ENCODE measurements around the gene MDFIC2.
"Not testable (repeated sequence)": the region's sequence is repeated elsewhere in the genome, so short reads cannot be mapped to it uniquely, and the experiment has no call there.

MDFIC2 gene

DNA sequence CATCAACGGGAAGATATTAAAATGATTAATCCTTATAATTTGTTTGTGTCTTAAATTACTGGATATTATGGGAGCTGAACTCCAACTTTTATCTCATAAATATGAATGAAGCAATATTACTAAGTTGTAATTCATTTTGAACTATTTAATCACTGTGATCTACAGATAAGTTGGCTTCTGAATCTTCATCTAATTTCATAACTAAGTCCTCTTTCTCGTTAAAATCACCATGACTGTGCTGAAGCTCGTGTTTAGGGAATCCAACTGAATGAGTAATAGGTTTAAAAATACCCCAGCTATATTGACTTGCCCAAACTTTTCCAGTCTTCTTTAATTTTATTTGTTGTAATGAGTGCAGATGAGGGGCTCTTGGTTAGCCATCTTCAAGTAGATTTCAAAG, 14.1 kb downstream of the MDFIC2 start:
- no peaks in the 10 kb centered on the region for H3K79me2 ChIP-seq (ENCODE audit: insufficient read depth, low read length)
- no peaks in the 10 kb centered on the region for H3F3A ChIP-seq (ENCODE audit: insufficient read depth)
- H3K4me2 ChIP-seq (ENCODE audit: low read depth, low read length, poor library complexity, severe bottlenecking), result no peak overlapping the region
- H3K9me2 ChIP-seq (replicated peaks; ENCODE audit: insufficient read depth, low read length), result no peaks in the 10 kb centered on the region
- no peak overlapping the region for H3K27ac ChIP-seq (ENCODE audit: low read depth, low read length)
- no peak overlapping the region for H3K9ac ChIP-seq (ENCODE audit: low read length)
- H3K9me3 ChIP-seq (ENCODE audit: insufficient read depth, low read length), result no peaks in the 10 kb centered on the region
- H2AFZ ChIP-seq (ENCODE audit: low read depth, low read length, severe bottlenecking), result no peak overlapping the region
- H3K36me3 ChIP-seq (ENCODE audit: low read length), result no peaks in the 10 kb centered on the region
- no peak overlapping the region for H3K4me3 ChIP-seq (ENCODE audit: insufficient read depth, low read length, poor library complexity, severe bottlenecking)
- H4K20me1 ChIP-seq (ENCODE audit: low read depth, low read length), result no peaks in the 10 kb centered on the region
- no peaks in the 10 kb centered on the region for H3K27me3 ChIP-seq (ENCODE audit: low read length)
- TF ChIP-seq, protein P1, sequence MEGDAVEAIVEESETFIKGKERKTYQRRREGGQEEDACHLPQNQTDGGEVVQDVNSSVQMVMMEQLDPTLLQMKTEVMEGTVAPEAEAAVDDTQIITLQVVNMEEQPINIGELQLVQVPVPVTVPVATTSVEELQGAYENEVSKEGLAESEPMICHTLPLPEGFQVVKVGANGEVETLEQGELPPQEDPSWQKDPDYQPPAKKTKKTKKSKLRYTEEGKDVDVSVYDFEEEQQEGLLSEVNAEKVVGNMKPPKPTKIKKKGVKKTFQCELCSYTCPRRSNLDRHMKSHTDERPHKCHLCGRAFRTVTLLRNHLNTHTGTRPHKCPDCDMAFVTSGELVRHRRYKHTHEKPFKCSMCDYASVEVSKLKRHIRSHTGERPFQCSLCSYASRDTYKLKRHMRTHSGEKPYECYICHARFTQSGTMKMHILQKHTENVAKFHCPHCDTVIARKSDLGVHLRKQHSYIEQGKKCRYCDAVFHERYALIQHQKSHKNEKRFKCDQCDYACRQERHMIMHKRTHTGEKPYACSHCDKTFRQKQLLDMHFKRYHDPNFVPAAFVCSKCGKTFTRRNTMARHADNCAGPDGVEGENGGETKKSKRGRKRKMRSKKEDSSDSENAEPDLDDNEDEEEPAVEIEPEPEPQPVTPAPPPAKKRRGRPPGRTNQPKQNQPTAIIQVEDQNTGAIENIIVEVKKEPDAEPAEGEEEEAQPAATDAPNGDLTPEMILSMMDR (IDR thresholded peaks at IDR 0.05; ENCODE audit: insufficient read depth, low read length, poor library complexity, severe bottlenecking), result no peak
- no peak for TF ChIP-seq EZH2phosphoT487 (conservative IDR thresholded peaks at IDR 0.05; ENCODE audit: low read length)

GRCh38 chr3:70291097-70291482, 21.3 kb downstream of the MDFIC2 start:
- no peak overlapping the region for H3K4me2 ChIP-seq (ENCODE audit: low read depth, low read length, poor library complexity, severe bottlenecking)
- H3K9me3 ChIP-seq (ENCODE audit: insufficient read depth, low read length), result no peaks in the 10 kb centered on the region
- H3K9me2 ChIP-seq (replicated peaks; ENCODE audit: insufficient read depth, low read length), result no peaks in the 10 kb centered on the region
- H2AFZ ChIP-seq (ENCODE audit: low read depth, low read length, severe bottlenecking), result no peak overlapping the region
- no peaks in the 10 kb centered on the region for H4K20me1 ChIP-seq (ENCODE audit: low read depth, low read length)
- H3K36me3 ChIP-seq (ENCODE audit: low read length), result no peaks in the 10 kb centered on the region
- H3F3A ChIP-seq (ENCODE audit: insufficient read depth), result no peaks in the 10 kb centered on the region
- H3K4me3 ChIP-seq (ENCODE audit: insufficient read depth, low read length, poor library complexity, severe bottlenecking), result no peak overlapping the region
- H3K27ac ChIP-seq (ENCODE audit: low read depth, low read length), result no peak overlapping the region
- no peaks in the 10 kb centered on the region for H3K27me3 ChIP-seq (ENCODE audit: low read length)
- TF ChIP-seq, protein P1 (IDR thresholded peaks at IDR 0.05; ENCODE audit: insufficient read depth, low read length, poor library complexity, severe bottlenecking), result no peak
- TF ChIP-seq EZH2phosphoT487 (conservative IDR thresholded peaks at IDR 0.05; ENCODE audit: low read length), result no peak
- no peaks in the 10 kb centered on the region for H3K79me2 ChIP-seq (ENCODE audit: insufficient read depth, low read length)
- H3K9ac ChIP-seq (ENCODE audit: low read length), result no peak overlapping the region

GRCh38 chr3:70290431-70291096, 21.9 kb downstream of the MDFIC2 start:
- H3K27me3 ChIP-seq (ENCODE audit: low read length); H3K4me3 ChIP-seq (ENCODE audit: insufficient read depth, low read length, poor library complexity, severe bottlenecking); H4K20me1 ChIP-seq (ENCODE audit: low read depth, low read length); H3K9me2 ChIP-seq (replicated peaks; ENCODE audit: insufficient read depth, low read length); H3K79me2 ChIP-seq (ENCODE audit: insufficient read depth, low read length); H3F3A ChIP-seq (ENCODE audit: insufficient read depth); H3K9ac ChIP-seq (ENCODE audit: low read length); H3K27ac ChIP-seq (ENCODE audit: low read depth, low read length); H3K9me3 ChIP-seq (ENCODE audit: insufficient read depth, low read length); H2AFZ ChIP-seq (ENCODE audit: low read depth, low read length, severe bottlenecking); H3K36me3 ChIP-seq (ENCODE audit: low read length); H3K4me2 ChIP-seq (ENCODE audit: low read depth, low read length, poor library complexity, severe bottlenecking): not testable (repeated sequence)

DNA sequence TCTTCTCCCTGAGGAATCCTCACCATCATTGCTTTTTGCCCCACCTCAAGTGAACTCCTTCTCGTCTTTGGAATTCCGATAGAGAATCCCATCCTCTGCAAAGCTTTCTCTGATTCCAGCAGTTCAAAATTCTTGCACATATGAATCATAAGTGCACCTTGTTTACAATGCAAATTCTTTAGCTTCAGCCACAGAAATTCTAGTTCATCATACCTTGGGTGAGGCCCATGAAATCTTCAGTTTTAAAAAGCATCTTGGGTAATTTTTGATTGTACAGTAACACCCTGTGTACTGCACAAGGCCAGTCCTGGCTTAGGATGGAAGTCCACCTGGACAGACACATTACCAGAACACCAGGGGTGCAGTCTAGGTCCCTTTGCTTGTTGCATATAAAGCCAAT, 30.8 kb downstream of the MDFIC2 start:
- TF ChIP-seq, protein P1 (IDR thresholded peaks at IDR 0.05; ENCODE audit: insufficient read depth, low read length, poor library complexity, severe bottlenecking), result no peak
- no peak for TF ChIP-seq EZH2phosphoT487 (conservative IDR thresholded peaks at IDR 0.05; ENCODE audit: low read length)
- no peaks in the 10 kb centered on the region for H3K9me3 ChIP-seq (ENCODE audit: insufficient read depth, low read length)
- H3K27ac ChIP-seq (ENCODE audit: low read depth, low read length), result no peak overlapping the region
- H3K27me3 ChIP-seq (ENCODE audit: low read length), result no peaks in the 10 kb centered on the region
- no peaks in the 10 kb centered on the region for H3K9me2 ChIP-seq (replicated peaks; ENCODE audit: insufficient read depth, low read length)
- H3K4me3 ChIP-seq (ENCODE audit: insufficient read depth, low read length, poor library complexity, severe bottlenecking), result no peak overlapping the region
- no peaks in the 10 kb centered on the region for H3K36me3 ChIP-seq (ENCODE audit: low read length)
- no peaks in the 10 kb centered on the region for H3K79me2 ChIP-seq (ENCODE audit: insufficient read depth, low read length)
- no peaks in the 10 kb centered on the region for H4K20me1 ChIP-seq (ENCODE audit: low read depth, low read length)
- H3K9ac ChIP-seq (ENCODE audit: low read length), result no peak overlapping the region
- H3F3A ChIP-seq (ENCODE audit: insufficient read depth), result no peaks in the 10 kb centered on the region
- no peak overlapping the region for H2AFZ ChIP-seq (ENCODE audit: low read depth, low read length, severe bottlenecking)
- no peak overlapping the region for H3K4me2 ChIP-seq (ENCODE audit: low read depth, low read length, poor library complexity, severe bottlenecking)

Measured in SU-DHL-6 (cell line).